ENCODE results near the gene CD2AP. TPM values are rescaled to one million over a fixed set of nuclear protein-coding genes. Genes with fewer than 3 reads are reported as not detected.

The CD2AP gene
- total RNA-seq, 1 donor = 42.8 TPM

Other genes starting within 250 kb of the CD2AP start
- 5.2 TPM for gene TNFRSF21, start 167.9 kb upstream of the CD2AP start, total RNA-seq
- gene ADGRF4, start 220.8 kb downstream of the CD2AP start, total RNA-seq = not detected